HL-60/S4 (cell line): ENCODE results near the gene FAM163A.

ENCODE experiments used
- in situ Hi-C: fragments of 300-500 bp; cut with MboI; formaldehyde crosslinking; loops from 2 replicates; pipeline ENCODE4 v1.14.3; 2022; ENCODE audit warnings: low sequenced_read_pairs

FAM163A gene

GRCh38 chr1:179786815-179787685, 44.0 kb downstream of the FAM163A start:
- in situ Hi-C loops = loop anchor here (25.0 kb wide), 1 partner anchor 1250 kb away; no protein-coding TSS in a partner anchor

GRCh38 chr1:179788259-179788658, 45.2 kb downstream of the FAM163A start:
- in situ Hi-C loops = loop anchor here (25.0 kb wide), 1 partner anchor 1251 kb away; no protein-coding TSS in a partner anchor

- in situ Hi-C loops = loop anchor here (25.0 kb wide), 1 partner anchor 1256 kb away; no protein-coding TSS in a partner anchor
Observed at GRCh38 chr1:179793281-179793680, 50.2 kb downstream of the FAM163A start.

- in situ Hi-C loops = loop anchor here (25.0 kb wide), 1 partner anchor 1257 kb away; no protein-coding TSS in a partner anchor
Observed at GRCh38 chr1:179794146-179794545, 51.1 kb downstream of the FAM163A start.

- in situ Hi-C loops = loop anchor here (25.0 kb wide), 1 partner anchor 1257 kb away; no protein-coding TSS in a partner anchor
Observed at GRCh38 chr1:179794669-179795068, 51.6 kb downstream of the FAM163A start.

GRCh38 chr1:179798213-179798863, 55.2 kb downstream of the FAM163A start:
- in situ Hi-C loops = loop anchor here (25.0 kb wide), 1 partner anchor 1261 kb away; no protein-coding TSS in a partner anchor

GRCh38 chr1:179798864-179799516, 55.9 kb downstream of the FAM163A start:
- in situ Hi-C loops = loop anchor here (25.0 kb wide), 1 partner anchor 1262 kb away; no protein-coding TSS in a partner anchor

- in situ Hi-C loops = loop anchor here (25.0 kb wide), 1 partner anchor 713 kb away; the partner anchor contains the start of gene TOR3A
Observed at GRCh38 chr1:179800481-179800880, 57.4 kb downstream of the FAM163A start.

- in situ Hi-C loops = loop anchor here (25.0 kb wide), 1 partner anchor 716 kb away; the partner anchor contains the start of gene TOR3A
Observed at GRCh38 chr1:179803104-179803503, 60.0 kb downstream of the FAM163A start.

- in situ Hi-C loops = loop anchor here (25.0 kb wide), 1 partner anchor 717 kb away; the partner anchor contains the start of gene TOR3A
Observed at GRCh38 chr1:179803918-179804317, 60.8 kb downstream of the FAM163A start.

- in situ Hi-C loops = loop anchor here (25.0 kb wide), 1 partner anchor 717 kb away; the partner anchor contains the start of gene TOR3A
Observed at GRCh38 chr1:179804417-179804816, 61.3 kb downstream of the FAM163A start.

- in situ Hi-C loops = loop anchor here (25.0 kb wide), 1 partner anchor 718 kb away; the partner anchor contains the start of gene TOR3A
Observed at GRCh38 chr1:179805291-179806195, 62.5 kb downstream of the FAM163A start.

- in situ Hi-C loops = loop anchor here (25.0 kb wide), 1 partner anchor 719 kb away; the partner anchor contains the start of gene TOR3A
Observed at GRCh38 chr1:179806333-179806732, 63.2 kb downstream of the FAM163A start.

- in situ Hi-C loops = loop anchor here (25.0 kb wide), 1 partner anchor 720 kb away; the partner anchor contains the start of gene TOR3A
Observed at GRCh38 chr1:179807291-179807690, 64.2 kb downstream of the FAM163A start.

GRCh38 chr1:179807691-179808485, 64.8 kb downstream of the FAM163A start:
- in situ Hi-C loops = loop anchor here (25.0 kb wide), 1 partner anchor 721 kb away; the partner anchor contains the start of gene TOR3A

- in situ Hi-C loops = loop anchor here (25.0 kb wide), 1 partner anchor 721 kb away; the partner anchor contains the start of gene TOR3A
Observed at GRCh38 chr1:179808503-179808902, 65.4 kb downstream of the FAM163A start.

GRCh38 chr1:179809506-179810366, 66.6 kb downstream of the FAM163A start:
- in situ Hi-C loops = loop anchor here (25.0 kb wide), 1 partner anchor 722 kb away; the partner anchor contains the start of gene TOR3A
